ENCODE results near the gene INPP5D. TPM values are rescaled to one million over a fixed set of nuclear protein-coding genes. Genes with fewer than 3 reads are reported as not detected.
A peak's percentile ranks its signal among the peaks of the same experiment; 100 is the strongest.
"Not testable (repeated sequence)": the region's sequence is repeated elsewhere in the genome, so short reads cannot be mapped to it uniquely, and the experiment has no call there.

Gene INPP5D
- total and polyA plus RNA-seq, 4 experiments from 2014 or later = 29.6 to 127 (median 121) TPM

DNA sequence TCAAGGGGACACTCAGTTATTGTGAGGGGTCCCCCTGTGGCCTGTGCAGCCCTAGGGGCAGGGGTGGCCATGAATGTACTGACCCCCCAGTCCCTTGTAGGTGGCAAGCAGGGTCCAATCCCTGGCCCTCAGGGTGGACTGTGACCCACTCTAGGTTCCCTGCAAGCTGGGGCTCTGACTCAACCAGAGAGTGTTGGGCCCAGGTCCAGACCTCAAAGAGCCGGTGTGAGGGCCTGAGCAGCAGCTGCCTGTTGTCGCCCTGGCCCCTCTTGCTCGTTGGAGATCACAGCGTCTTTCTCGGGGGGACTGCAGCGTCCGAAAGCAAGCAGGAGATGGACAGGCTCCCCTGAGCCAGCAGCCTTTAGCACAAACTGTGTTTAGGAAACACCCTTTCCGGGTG lies 124.5 kb downstream of the INPP5D start:
- DNase-seq = no peak
- no peaks in the 10 kb centered on the region for H3K9me3 Mint-ChIP-seq
- peaks cover 77 to 90% of the 10 kb centered on the region in 2 donors for H3K36me3 Mint-ChIP-seq
- ChIA-PET CTCF (ENCODE audit: partially characterized antibody) (interaction anchor here (1.2 kb wide), 2 partner anchors 67 to 130 kb away, joined by 3 to 4 read pairs; partner anchors contain the start of gene ATG16L1), POLR2A (ENCODE audit: partially characterized antibody) (interaction anchor here (1.3 kb wide), 1 partner anchor 56 kb away, joined by 4 read pairs; no protein-coding TSS in a partner anchor)
- peak overlapping the region in 1 of 7 donors; percentile 32 for H3K27ac Mint-ChIP-seq
- Histone ChIP-seq H3K27ac (ENCODE audit: low read depth, low read length) (no peak overlapping the region), H3K4me3 (ENCODE audit: low read length in 2 of 2) (no peak overlapping the region), H3K36me3 (ENCODE audit: insufficient read depth, low read length) (peaks cover 91% of the 10 kb centered on the region), H3K27me3 (ENCODE audit: insufficient read depth, low read length) (no peaks in the 10 kb centered on the region), H3K4me1 (ENCODE audit: insufficient read depth, low read length) (no peaks in the 10 kb centered on the region), H3K9me3 (ENCODE audit: control insufficient read depth in 1 of 2, low read length in 2 of 2) (no peaks in the 10 kb centered on the region)
- H3K4me3 Mint-ChIP-seq = no peak overlapping the region
- no peaks in the 10 kb centered on the region for H3K27me3 Mint-ChIP-seq
- H3K4me1 Mint-ChIP-seq = peaks cover 0 to 4% (median under 1%) of the 10 kb centered on the region in 4 donors
- intact Hi-C loops (cut with micrococcal nuclease) = no loop called here

DNA sequence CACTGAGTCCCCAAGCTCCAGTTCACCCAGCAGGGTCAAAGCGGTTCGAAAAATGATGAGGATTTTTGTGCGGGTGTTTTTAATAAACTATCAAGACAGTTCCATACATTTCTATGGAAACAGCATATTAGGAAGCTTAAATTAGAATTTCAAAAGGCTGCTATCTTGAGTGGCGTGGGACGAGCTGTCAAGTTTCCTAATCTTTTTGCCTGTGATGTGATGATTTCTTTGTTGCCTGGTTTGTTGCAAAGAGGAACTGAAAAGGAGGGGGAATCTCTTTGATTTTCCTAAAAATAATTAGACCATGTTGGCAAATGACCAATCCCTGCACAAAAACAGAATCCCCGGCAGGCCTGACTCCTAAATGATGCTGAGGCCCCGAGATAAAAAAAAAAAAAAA lies 125.2 kb downstream of the INPP5D start:
- no peak overlapping the region for H3K27ac ChIP-seq (ENCODE audit: low read depth, low read length)
- no peak for DNase-seq
- H3K27me3 ChIP-seq (ENCODE audit: insufficient read depth, low read length) = no peaks in the 10 kb centered on the region
- peaks cover 77 to 90% of the 10 kb centered on the region in 2 donors for H3K36me3 Mint-ChIP-seq
- peaks cover 91% of the 10 kb centered on the region for H3K36me3 ChIP-seq (ENCODE audit: insufficient read depth, low read length)
- no peaks in the 10 kb centered on the region for H3K9me3 ChIP-seq (ENCODE audit: control insufficient read depth in 1 of 2, low read length in 2 of 2)
- intact Hi-C loops (cut with micrococcal nuclease) = no loop called here
- ChIA-PET CTCF (ENCODE audit: partially characterized antibody) (interaction anchor here (0.7 kb wide), 1 partner anchor 102 kb away, joined by 3 read pairs; no protein-coding TSS in a partner anchor), POLR2A (ENCODE audit: partially characterized antibody) (interaction anchor here (1.3 kb wide), 1 partner anchor 56 kb away, joined by 4 read pairs; no protein-coding TSS in a partner anchor)
- H3K27ac Mint-ChIP-seq = peak overlapping the region in 4 of 7 donors; percentile 31 to 65 (median 62)
- H3K4me1 Mint-ChIP-seq = peaks cover 0 to 3% (median under 1%) of the 10 kb centered on the region in 4 donors
- no peaks in the 10 kb centered on the region for H3K4me1 ChIP-seq (ENCODE audit: insufficient read depth, low read length)
- H3K4me3 Mint-ChIP-seq = no peak overlapping the region
- H3K27me3 Mint-ChIP-seq = no peaks in the 10 kb centered on the region
- H3K9me3 Mint-ChIP-seq = no peaks in the 10 kb centered on the region
- H3K4me3 ChIP-seq (ENCODE audit: low read length in 2 of 2) = no peak overlapping the region

GRCh38 chr2:233185963-233186362 lies 125.8 kb downstream of the INPP5D start:
- Histone ChIP-seq H3K4me3 (ENCODE audit: low read length in 2 of 2) (no peak overlapping the region), H3K27me3 (ENCODE audit: insufficient read depth, low read length) (no peaks in the 10 kb centered on the region), H3K27ac (ENCODE audit: low read depth, low read length) (no peak overlapping the region), H3K4me1 (ENCODE audit: insufficient read depth, low read length) (no peaks in the 10 kb centered on the region), H3K36me3 (ENCODE audit: insufficient read depth, low read length) (peaks cover 94% of the 10 kb centered on the region), H3K9me3 (ENCODE audit: control insufficient read depth in 1 of 2, low read length in 2 of 2) (no peaks in the 10 kb centered on the region)
- Mint-ChIP-seq H3K27ac (peak overlapping the region in 6 of 7 donors; percentile 43 to 85 (median 68)), H3K36me3 (peaks cover 80 to 94% of the 10 kb centered on the region in 2 donors), H3K4me1 (peaks cover 0 to 5% (median 3%) of the 10 kb centered on the region in 4 donors), H3K4me3 (no peak overlapping the region), H3K9me3 (peaks cover 0 to 2% (median 0%) of the 10 kb centered on the region in 8 donors), H3K27me3 (no peaks in the 10 kb centered on the region)
- ChIA-PET POLR2A (ENCODE audit: partially characterized antibody) (interaction anchor here (1.3 kb wide), 1 partner anchor 55 kb away, joined by 4 read pairs; no protein-coding TSS in a partner anchor), CTCF (ENCODE audit: partially characterized antibody) (no interaction called here)
- intact Hi-C loops (cut with micrococcal nuclease) = no loop called here
- no peak for DNase-seq

GRCh38 chr2:233186851-233187250 lies 126.7 kb downstream of the INPP5D start:
- H3K27ac ChIP-seq (ENCODE audit: low read depth, low read length) = no peak overlapping the region

GRCh38 chr2:233189025-233189424 lies 128.9 kb downstream of the INPP5D start:
- ChIA-PET CTCF (ENCODE audit: partially characterized antibody) (no interaction called here), POLR2A (ENCODE audit: partially characterized antibody) (no interaction called here)
- H3K9me3 Mint-ChIP-seq = peaks cover 0 to 2% (median 0%) of the 10 kb centered on the region in 8 donors
- H3K4me1 Mint-ChIP-seq = peaks cover 0 to 4% (median 3%) of the 10 kb centered on the region in 4 donors
- no peaks in the 10 kb centered on the region for H3K27me3 Mint-ChIP-seq
- H3K9me3 ChIP-seq (ENCODE audit: control insufficient read depth in 1 of 2, low read length in 2 of 2) = no peaks in the 10 kb centered on the region
- no peak overlapping the region for H3K27ac ChIP-seq (ENCODE audit: low read depth, low read length)
- peaks cover 82 to 93% of the 10 kb centered on the region in 2 donors for H3K36me3 Mint-ChIP-seq
- H3K27ac Mint-ChIP-seq = peak overlapping the region in 5 of 7 donors; percentile 46 to 78 (median 59)
- intact Hi-C loops (cut with micrococcal nuclease) = no loop called here
- H3K36me3 ChIP-seq (ENCODE audit: insufficient read depth, low read length) = peaks cover 85% of the 10 kb centered on the region
- no peak for DNase-seq
- no peaks in the 10 kb centered on the region for H3K4me1 ChIP-seq (ENCODE audit: insufficient read depth, low read length)
- no peak overlapping the region for H3K4me3 ChIP-seq (ENCODE audit: low read length in 2 of 2)
- no peaks in the 10 kb centered on the region for H3K27me3 ChIP-seq (ENCODE audit: insufficient read depth, low read length)
- H3K4me3 Mint-ChIP-seq = no peak overlapping the region

More at GRCh38 chr2:233186851-233187250, 126.7 kb downstream of the INPP5D start:
- peaks cover 93% of the 10 kb centered on the region for H3K36me3 ChIP-seq (ENCODE audit: insufficient read depth, low read length)
- H3K9me3 ChIP-seq (ENCODE audit: control insufficient read depth in 1 of 2, low read length in 2 of 2) = no peaks in the 10 kb centered on the region
- ChIA-PET POLR2A (ENCODE audit: partially characterized antibody) (no interaction called here), CTCF (ENCODE audit: partially characterized antibody) (no interaction called here)
- H3K4me3 Mint-ChIP-seq = no peak overlapping the region
- intact Hi-C loops (cut with micrococcal nuclease) = no loop called here
- no peaks in the 10 kb centered on the region for H3K4me1 ChIP-seq (ENCODE audit: insufficient read depth, low read length)
- no peaks in the 10 kb centered on the region for H3K27me3 ChIP-seq (ENCODE audit: insufficient read depth, low read length)
- peaks cover 0 to 2% (median 0%) of the 10 kb centered on the region in 8 donors for H3K9me3 Mint-ChIP-seq
- no peaks in the 10 kb centered on the region for H3K27me3 Mint-ChIP-seq
- no peak overlapping the region for H3K4me3 ChIP-seq (ENCODE audit: low read length in 2 of 2)
- H3K36me3 Mint-ChIP-seq = peaks cover 79 to 95% of the 10 kb centered on the region in 2 donors
- H3K4me1 Mint-ChIP-seq = peaks cover 0 to 4% (median 3%) of the 10 kb centered on the region in 4 donors
- peak overlapping the region in 5 of 7 donors; percentile 32 to 82 (median 49) for H3K27ac Mint-ChIP-seq
- DNase-seq = no peak

- CTCF ChIA-PET (ENCODE audit: partially characterized antibody); H3K9me3 ChIP-seq (ENCODE audit: control insufficient read depth in 1 of 2, low read length in 2 of 2); H3K4me3 ChIP-seq (ENCODE audit: low read length in 2 of 2); H3K27me3 ChIP-seq (ENCODE audit: insufficient read depth, low read length); H3K4me1 Mint-ChIP-seq; DNase-seq; H3K9me3 Mint-ChIP-seq; intact Hi-C loops (cut with micrococcal nuclease); H3K4me1 ChIP-seq (ENCODE audit: insufficient read depth, low read length); H3K27ac ChIP-seq (ENCODE audit: low read depth, low read length); POLR2A ChIA-PET (ENCODE audit: partially characterized antibody); H3K4me3 Mint-ChIP-seq; H3K27me3 Mint-ChIP-seq: not testable (repeated sequence)
- Mint-ChIP-seq H3K27ac (peak overlapping the region; percentile 2 to 86 (median 39)), H3K36me3 (peaks cover 73 to 83% of the 10 kb centered on the region in 2 donors)
- peaks cover 84% of the 10 kb centered on the region for H3K36me3 ChIP-seq (ENCODE audit: insufficient read depth, low read length)
These were observed 130.9 kb downstream of the INPP5D start for GRCh38 chr2:233191016-233191415.

DNA sequence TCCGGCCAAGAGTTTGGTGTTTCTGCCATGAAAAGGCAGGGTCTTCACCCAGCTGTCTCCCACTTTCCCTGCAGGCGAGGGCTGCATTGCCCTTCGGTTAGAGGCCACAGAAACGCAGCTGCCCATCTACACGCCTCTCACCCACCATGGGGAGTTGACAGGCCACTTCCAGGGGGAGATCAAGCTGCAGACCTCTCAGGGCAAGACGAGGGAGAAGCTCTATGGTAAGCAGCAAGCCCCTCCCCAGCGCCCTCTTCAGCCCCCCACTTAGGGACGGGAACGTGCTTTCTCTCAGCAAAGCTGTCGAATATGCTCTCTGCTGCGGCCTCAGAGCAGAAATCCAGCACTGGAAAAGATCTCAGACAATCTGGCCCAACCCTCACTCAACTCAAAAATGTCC lies 133.6 kb downstream of the INPP5D start:
- POLR2A ChIA-PET (ENCODE audit: partially characterized antibody) = no interaction called here
- no peaks in the 10 kb centered on the region for H3K27me3 ChIP-seq (ENCODE audit: insufficient read depth, low read length)
- H3K27ac ChIP-seq (ENCODE audit: low read depth, low read length) = no peak overlapping the region
- H3K4me3 ChIP-seq (ENCODE audit: low read length in 2 of 2) = no peak overlapping the region
- Mint-ChIP-seq H3K4me1 (peaks cover 0 to 4% (median 3%) of the 10 kb centered on the region in 4 donors), H3K27ac (peak overlapping the region in 1 of 7 donors; percentile 68), H3K9me3 (peaks cover 0 to 2% (median 0%) of the 10 kb centered on the region in 8 donors), H3K4me3 (no peak overlapping the region), H3K27me3 (no peaks in the 10 kb centered on the region), H3K36me3 (peaks cover 80 to 86% of the 10 kb centered on the region in 2 donors)
- DNase-seq = no peak
- CTCF ChIA-PET (ENCODE audit: partially characterized antibody) = no interaction called here
- no peaks in the 10 kb centered on the region for H3K9me3 ChIP-seq (ENCODE audit: control insufficient read depth in 1 of 2, low read length in 2 of 2)
- intact Hi-C loops (cut with micrococcal nuclease) = no loop called here
- H3K36me3 ChIP-seq (ENCODE audit: insufficient read depth, low read length) = peaks cover 86% of the 10 kb centered on the region
- H3K4me1 ChIP-seq (ENCODE audit: insufficient read depth, low read length) = no peaks in the 10 kb centered on the region
